OCI-LY7 (cell line): ENCODE measurements around the gene BACH2.
"Not testable (repeated sequence)": the region's sequence is repeated elsewhere in the genome, so short reads cannot be mapped to it uniquely, and the experiment has no call there.

Experiments used
- EZH2phosphoT487 ChIP-seq: fragments of 200-600 bp; sonication (generic); IDR thresholded peaks from 2 replicates; pipeline ENCODE4 v1.6.1; 2018; ENCODE audit warnings: low read depth, borderline replicate concordance, mild to moderate bottlenecking, mixed run types, antibody characterized with exemption, low read length, moderate library complexity, mixed read lengths
- TF ChIP-seq, protein P1 (sequence below): fragments of 200-600 bp; sonication (generic); conservative IDR thresholded peaks from 2 replicates; pipeline ENCODE4 v1.5.1; 2014; ENCODE audit warnings: mild to moderate bottlenecking, antibody characterized with exemption, low read length, moderate library complexity, mixed read lengths

DNA sequence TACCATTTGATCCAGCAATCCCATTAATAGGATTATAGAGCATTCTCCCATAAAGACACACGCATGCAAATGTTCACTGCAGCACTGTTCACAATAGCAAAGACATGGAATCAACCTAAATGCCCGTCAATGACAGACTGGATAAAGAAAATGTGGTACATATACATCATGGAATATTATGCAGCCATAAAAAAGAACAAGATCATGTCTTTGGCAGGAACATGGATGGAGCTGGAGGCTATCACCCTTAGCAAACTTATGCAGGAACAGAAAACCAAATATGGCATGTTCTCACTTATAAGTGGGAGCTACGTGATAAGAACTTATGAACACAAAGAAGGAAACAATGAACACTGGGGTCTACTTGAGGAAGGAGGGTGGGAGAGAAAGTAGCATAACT is 180.5 kb downstream of the BACH2 start:
- TF ChIP-seq, protein P1, sequence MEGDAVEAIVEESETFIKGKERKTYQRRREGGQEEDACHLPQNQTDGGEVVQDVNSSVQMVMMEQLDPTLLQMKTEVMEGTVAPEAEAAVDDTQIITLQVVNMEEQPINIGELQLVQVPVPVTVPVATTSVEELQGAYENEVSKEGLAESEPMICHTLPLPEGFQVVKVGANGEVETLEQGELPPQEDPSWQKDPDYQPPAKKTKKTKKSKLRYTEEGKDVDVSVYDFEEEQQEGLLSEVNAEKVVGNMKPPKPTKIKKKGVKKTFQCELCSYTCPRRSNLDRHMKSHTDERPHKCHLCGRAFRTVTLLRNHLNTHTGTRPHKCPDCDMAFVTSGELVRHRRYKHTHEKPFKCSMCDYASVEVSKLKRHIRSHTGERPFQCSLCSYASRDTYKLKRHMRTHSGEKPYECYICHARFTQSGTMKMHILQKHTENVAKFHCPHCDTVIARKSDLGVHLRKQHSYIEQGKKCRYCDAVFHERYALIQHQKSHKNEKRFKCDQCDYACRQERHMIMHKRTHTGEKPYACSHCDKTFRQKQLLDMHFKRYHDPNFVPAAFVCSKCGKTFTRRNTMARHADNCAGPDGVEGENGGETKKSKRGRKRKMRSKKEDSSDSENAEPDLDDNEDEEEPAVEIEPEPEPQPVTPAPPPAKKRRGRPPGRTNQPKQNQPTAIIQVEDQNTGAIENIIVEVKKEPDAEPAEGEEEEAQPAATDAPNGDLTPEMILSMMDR, result not testable (repeated sequence)
- TF ChIP-seq EZH2phosphoT487, result not testable (repeated sequence)
